ENCODE data around the gene ZFYVE28.

GRCh38 chr4:2395584-2395983, 22.9 kb downstream of the ZFYVE28 start:
- TF ChIP-seq CTCF (IDR thresholded peaks at IDR 0.05 in 2 of 3, conservative IDR thresholded peaks at IDR 0.05 in 1 of 3; ENCODE audit: borderline replicate concordance in 1 of 3, insufficient read depth in 1 of 3, low read depth in 2 of 3, low read length in 2 of 3) (no peak), POLR2AphosphoS5 (IDR thresholded peaks at IDR 0.05; ENCODE audit: low read depth, low read length) (no peak), REST (IDR thresholded peaks at IDR 0.05; ENCODE audit: low read depth) (no peak), EZH2phosphoT487 (IDR thresholded peaks at IDR 0.05; ENCODE audit: borderline replicate concordance) (no peak), EGR1 (IDR thresholded peaks at IDR 0.05; ENCODE audit: low read depth) (no peak), POLR2A (IDR thresholded peaks at IDR 0.05; ENCODE audit: borderline replicate concordance, extremely low read depth, insufficient read depth, insufficient read length) (no peak), EZH2 (IDR thresholded peaks at IDR 0.05) (no peak), MAX (IDR thresholded peaks at IDR 0.05) (no peak), RAD21 (IDR thresholded peaks at IDR 0.05; ENCODE audit: low read depth) (no peak), ZNF274 (IDR thresholded peaks at IDR 0.05; ENCODE audit: low read depth, low read length) (no peak), ZFX (IDR thresholded peaks at IDR 0.05) (no peak), ELF1 (IDR thresholded peaks at IDR 0.05; ENCODE audit: borderline replicate concordance, low read depth) (no peak), CEBPB (IDR thresholded peaks at IDR 0.05; ENCODE audit: low read depth) (no peak), JUND (IDR thresholded peaks at IDR 0.05) (no peak)

Data from HCT116 (cell line).